SU-DHL-6 (cell line): Measurements from ENCODE around the gene XPOT.

ENCODE experiments used
- H2AFZ ChIP-seq: fragments of 200-600 bp; sonication (generic); 2 replicates; pipeline ENCODE4 v1.6.1; 2014; ENCODE audit warnings: low read depth, mild to moderate bottlenecking, moderate library complexity, mixed read lengths, antibody characterized with exemption, low read length; ENCODE audit not compliant: severe bottlenecking
- H3F3A ChIP-seq: fragments of 200-600 bp; shearing (Covaris generic); 2 replicates; pipeline ENCODE4 v1.6.0; 2016; ENCODE audit warnings: antibody characterized with exemption, mild to moderate bottlenecking; ENCODE audit not compliant: insufficient read depth
- H3K27ac ChIP-seq: fragments of 200-600 bp; sonication (generic); 2 replicates; pipeline ENCODE4 v1.5.1; 2016; ENCODE audit warnings: low read depth, mild to moderate bottlenecking, low read length, moderate library complexity, mixed read lengths
- H3K27me3 ChIP-seq: fragments of 200-600 bp; sonication (generic), shearing (Covaris generic); 2 replicates; pipeline ENCODE4 v1.6.0; 2014; ENCODE audit warnings: mild to moderate bottlenecking, low read length
- H3K36me3 ChIP-seq: fragments of 200-600 bp; sonication (generic); 2 replicates; pipeline ENCODE4 v1.6.1; 2014; ENCODE audit warnings: mild to moderate bottlenecking, low read length, mixed read lengths
- H3K4me2 ChIP-seq: fragments of 300-600, 200-600 bp; shearing (Covaris generic), sonication (generic); 2 replicates; pipeline ENCODE4 v1.6.0; 2014; ENCODE audit warnings: low read length, low read depth, mild to moderate bottlenecking; ENCODE audit not compliant: poor library complexity, severe bottlenecking
- H3K4me3 ChIP-seq: fragments of 200-600 bp; sonication (generic); 2 replicates; pipeline ENCODE4 v1.5.1; 2014; ENCODE audit warnings: antibody characterized with exemption, low read length, mild to moderate bottlenecking, mixed read lengths; ENCODE audit not compliant: insufficient read depth, poor library complexity, severe bottlenecking
- H3K79me2 ChIP-seq: fragments of 200-600 bp; sonication (generic); 2 replicates; pipeline ENCODE4 v1.6.1; 2014; ENCODE audit warnings: mild to moderate bottlenecking, low read length, moderate library complexity; ENCODE audit not compliant: insufficient read depth
- H3K9ac ChIP-seq: fragments of 200-600 bp; sonication (generic); 2 replicates; pipeline ENCODE4 v1.7.0; 2014; ENCODE audit warnings: mild to moderate bottlenecking, low read length
- H3K9me2 ChIP-seq: fragments of 200-600 bp; sonication (generic); replicated peaks from 2 replicates; pipeline ENCODE4 v1.6.1; 2014; ENCODE audit warnings: low read length; ENCODE audit not compliant: insufficient read depth
- H3K9me3 ChIP-seq: fragments of 200-600 bp; sonication (generic); 2 replicates; pipeline ENCODE4 v1.6.1; 2014; ENCODE audit warnings: low read length, mixed read lengths; ENCODE audit not compliant: insufficient read depth
- H4K20me1 ChIP-seq: fragments of 200-600 bp; sonication (generic); 2 replicates; pipeline ENCODE4 v1.6.1; 2014; ENCODE audit warnings: low read depth, mild to moderate bottlenecking, antibody characterized with exemption, low read length, moderate library complexity, mixed read lengths
- EZH2phosphoT487 ChIP-seq: fragments of 200-600 bp; sonication (generic), shearing (Covaris generic); conservative IDR thresholded peaks from 2 replicates; pipeline ENCODE4 v1.6.1; 2018; ENCODE audit warnings: mild to moderate bottlenecking, antibody characterized with exemption, low read length, moderate library complexity, mixed read lengths
- TF ChIP-seq, protein P1 (sequence below): fragments of 200-600 bp; sonication (generic); IDR thresholded peaks from one replicate; pipeline ENCODE4 v1.5.1; 2017; ENCODE audit warnings: antibody characterized with exemption, mild to moderate bottlenecking, low read length, moderate library complexity; ENCODE audit not compliant: insufficient read depth, poor library complexity, severe bottlenecking

XPOT gene

DNA sequence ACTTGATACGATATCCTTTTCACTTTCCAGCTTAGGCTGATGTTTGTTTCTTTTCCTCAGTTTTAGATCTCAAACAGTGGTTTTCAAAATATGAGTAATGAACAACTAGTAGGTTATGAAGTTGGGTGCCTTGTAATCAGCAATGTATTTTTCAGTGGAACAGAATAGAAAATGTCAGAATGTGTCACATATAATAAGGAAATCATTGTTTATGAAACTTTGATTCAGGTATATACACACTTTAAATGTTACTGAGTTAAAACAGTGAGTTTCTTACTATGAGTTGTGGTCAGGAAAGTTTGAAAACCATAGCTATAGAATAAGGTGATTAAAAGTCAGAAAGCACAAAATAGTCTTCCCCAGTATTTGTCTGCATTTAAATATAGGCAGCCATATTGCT lies 87.5 kb downstream of the XPOT start:
- Histone ChIP-seq H3K9me3 (no peaks in the 10 kb centered on the region), H3K79me2 (no peaks in the 10 kb centered on the region), H3K4me2 (no peak overlapping the region), H2AFZ (no peak overlapping the region), H3K4me3 (no peak overlapping the region), H4K20me1 (no peaks in the 10 kb centered on the region; the same call in 1 of the 2 replicates), H3K27me3 (no peaks in the 10 kb centered on the region), H3K9me2 (no peaks in the 10 kb centered on the region), H3F3A (peaks cover 16% of the 10 kb centered on the region; the same call in 1 of the 2 replicates), H3K27ac (no peak overlapping the region), H3K36me3 (peaks cover 67% of the 10 kb centered on the region), H3K9ac (no peak overlapping the region)
- TF ChIP-seq, protein P1, sequence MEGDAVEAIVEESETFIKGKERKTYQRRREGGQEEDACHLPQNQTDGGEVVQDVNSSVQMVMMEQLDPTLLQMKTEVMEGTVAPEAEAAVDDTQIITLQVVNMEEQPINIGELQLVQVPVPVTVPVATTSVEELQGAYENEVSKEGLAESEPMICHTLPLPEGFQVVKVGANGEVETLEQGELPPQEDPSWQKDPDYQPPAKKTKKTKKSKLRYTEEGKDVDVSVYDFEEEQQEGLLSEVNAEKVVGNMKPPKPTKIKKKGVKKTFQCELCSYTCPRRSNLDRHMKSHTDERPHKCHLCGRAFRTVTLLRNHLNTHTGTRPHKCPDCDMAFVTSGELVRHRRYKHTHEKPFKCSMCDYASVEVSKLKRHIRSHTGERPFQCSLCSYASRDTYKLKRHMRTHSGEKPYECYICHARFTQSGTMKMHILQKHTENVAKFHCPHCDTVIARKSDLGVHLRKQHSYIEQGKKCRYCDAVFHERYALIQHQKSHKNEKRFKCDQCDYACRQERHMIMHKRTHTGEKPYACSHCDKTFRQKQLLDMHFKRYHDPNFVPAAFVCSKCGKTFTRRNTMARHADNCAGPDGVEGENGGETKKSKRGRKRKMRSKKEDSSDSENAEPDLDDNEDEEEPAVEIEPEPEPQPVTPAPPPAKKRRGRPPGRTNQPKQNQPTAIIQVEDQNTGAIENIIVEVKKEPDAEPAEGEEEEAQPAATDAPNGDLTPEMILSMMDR: no peak
- TF ChIP-seq EZH2phosphoT487: no peak

DNA sequence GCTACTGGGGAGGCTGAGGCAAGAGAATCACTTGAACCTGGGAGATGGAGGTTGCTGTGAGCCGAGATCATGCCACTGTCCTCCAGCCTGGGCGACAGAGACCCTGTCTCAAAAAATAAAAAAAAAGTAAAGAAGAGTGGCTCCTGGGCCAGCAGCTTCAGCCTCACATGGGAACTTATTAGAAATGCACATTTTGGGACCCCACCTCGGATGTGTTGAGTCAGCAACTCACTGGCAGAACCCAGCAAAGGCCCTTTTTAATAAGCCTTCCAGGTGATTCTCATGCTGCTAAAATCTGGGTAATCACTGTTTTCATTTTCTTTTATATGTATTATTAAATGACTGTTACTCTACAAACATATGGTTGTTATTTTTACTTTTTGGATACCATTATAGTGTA lies 89.3 kb downstream of the XPOT start:
- no peak overlapping the region for H3K9ac ChIP-seq
- TF ChIP-seq EZH2phosphoT487: no peak
- TF ChIP-seq, protein P1: no peak
- peaks cover 66% of the 10 kb centered on the region for H3K36me3 ChIP-seq
- H3K4me2 ChIP-seq: no peak overlapping the region
- no peak overlapping the region for H2AFZ ChIP-seq
- H3K27me3 ChIP-seq: no peaks in the 10 kb centered on the region
- H3K9me2 ChIP-seq: no peaks in the 10 kb centered on the region
- no peaks in the 10 kb centered on the region for H3K79me2 ChIP-seq
- H3F3A ChIP-seq: peaks cover 16% of the 10 kb centered on the region; the same call in 1 of the 2 replicates
- no peak overlapping the region for H3K27ac ChIP-seq
- no peaks in the 10 kb centered on the region; the same call in 1 of the 2 replicates for H4K20me1 ChIP-seq
- H3K9me3 ChIP-seq: no peaks in the 10 kb centered on the region
- no peak overlapping the region for H3K4me3 ChIP-seq

DNA sequence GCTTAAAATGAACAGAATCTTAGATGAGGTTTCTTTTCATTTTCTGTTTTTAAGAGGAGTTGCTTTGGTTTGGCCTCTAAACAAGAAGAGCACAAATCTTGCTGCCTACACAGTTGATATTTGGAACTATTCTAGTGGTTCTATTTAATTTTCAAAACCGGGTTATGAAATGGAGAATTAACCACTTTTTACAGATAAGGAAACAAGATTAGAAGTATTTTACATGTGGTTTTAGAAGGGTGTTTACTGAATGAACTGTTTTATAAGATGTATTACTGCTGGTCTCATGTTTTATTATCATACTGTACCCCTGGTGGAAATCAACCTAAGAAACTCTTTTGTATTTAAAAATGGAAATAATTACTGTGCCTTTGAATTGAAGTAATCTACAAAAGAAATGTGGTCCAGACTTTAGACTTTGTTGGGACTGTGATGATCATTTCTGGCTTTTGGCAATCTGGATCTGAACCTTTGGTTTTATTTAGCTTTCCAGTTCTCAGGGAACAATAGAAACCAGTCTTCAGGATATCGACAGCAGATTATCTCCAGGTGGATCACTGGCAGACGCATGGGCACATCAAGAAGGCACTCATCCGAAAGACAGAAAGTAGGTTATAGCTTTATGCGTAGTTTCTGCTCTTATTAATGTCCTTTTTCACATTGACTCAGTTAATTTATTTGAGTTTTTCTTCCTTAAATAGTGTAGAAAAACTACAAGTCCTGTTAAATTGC lies 91.0 kb downstream of the XPOT start:
- TF ChIP-seq, protein P1: no peak
- no peak for TF ChIP-seq EZH2phosphoT487
- no peaks in the 10 kb centered on the region for H3K79me2 ChIP-seq
- no peaks in the 10 kb centered on the region for H3K9me3 ChIP-seq
- peaks cover 64% of the 10 kb centered on the region for H3K36me3 ChIP-seq
- H4K20me1 ChIP-seq: no peaks in the 10 kb centered on the region
- peaks cover 16% of the 10 kb centered on the region; the same call in 1 of the 2 replicates for H3F3A ChIP-seq
- H3K27me3 ChIP-seq: no peaks in the 10 kb centered on the region
- H3K9ac ChIP-seq: no peak overlapping the region
- no peak overlapping the region for H2AFZ ChIP-seq
- no peak overlapping the region for H3K4me2 ChIP-seq
- no peaks in the 10 kb centered on the region for H3K9me2 ChIP-seq
- H3K4me3 ChIP-seq: no peak overlapping the region
- no peak overlapping the region for H3K27ac ChIP-seq
